ENCODE data around the gene TXNIP.
A peak's percentile ranks its signal among the peaks of the same experiment; 100 is the strongest.

Gene TXNIP

GRCh38 chr1:145983960-145984830 is 12.2 kb downstream of the TXNIP start:
- H3K79me2 ChIP-seq (ENCODE audit: control insufficient read depth, insufficient read depth, low read length, unreplicated experiment) = no peaks in the 10 kb centered on the region
- peaks cover 45% of the 10 kb centered on the region for H3K4me1 ChIP-seq (ENCODE audit: control insufficient read depth, insufficient read depth, low read length, unreplicated experiment)
- H3K36me3 ChIP-seq (ENCODE audit: insufficient read depth, low read length) = no peaks in the 10 kb centered on the region
- H3K27ac ChIP-seq (ENCODE audit: low read depth, low read length) = no peak overlapping the region
- no peak overlapping the region for H2AFZ ChIP-seq (ENCODE audit: low read length, unreplicated experiment)
- no peaks in the 10 kb centered on the region for H3K27me3 ChIP-seq (ENCODE audit: insufficient read depth, low read length)
- H3K4me3 ChIP-seq (ENCODE audit: low read depth, low read length) = no peak overlapping the region

DNA sequence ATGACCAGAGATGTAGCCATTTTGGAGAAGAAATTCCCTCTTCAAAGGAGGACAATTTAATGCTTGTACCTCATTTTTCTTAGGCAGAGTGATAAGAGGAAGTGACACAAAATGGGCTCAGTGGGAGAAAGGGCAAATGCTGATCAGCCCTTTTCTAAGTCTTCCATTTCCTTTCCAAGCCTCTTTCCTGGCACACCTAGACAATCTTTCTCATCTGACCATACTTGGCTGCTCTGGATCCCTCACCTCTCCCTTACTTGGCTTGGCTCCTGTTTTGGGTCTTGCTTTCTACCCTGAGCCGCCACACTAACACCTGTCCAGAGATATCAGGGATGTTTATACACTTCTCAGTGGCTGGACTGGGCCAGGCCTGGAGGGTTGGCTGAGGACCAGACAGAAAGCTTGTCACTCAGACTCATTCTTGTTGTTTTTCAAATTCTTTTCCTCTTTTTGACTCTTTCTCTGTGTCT is 13.1 kb downstream of the TXNIP start:
- no peak overlapping the region for H3K4me3 ChIP-seq (ENCODE audit: low read depth, low read length)
- no peaks in the 10 kb centered on the region for H3K79me2 ChIP-seq (ENCODE audit: control insufficient read depth, insufficient read depth, low read length, unreplicated experiment)
- no peaks in the 10 kb centered on the region for H3K36me3 ChIP-seq (ENCODE audit: insufficient read depth, low read length)
- H3K27me3 ChIP-seq (ENCODE audit: insufficient read depth, low read length) = no peaks in the 10 kb centered on the region
- H3K4me1 ChIP-seq (ENCODE audit: control insufficient read depth, insufficient read depth, low read length, unreplicated experiment) = peaks cover 54% of the 10 kb centered on the region
- H2AFZ ChIP-seq (ENCODE audit: low read length, unreplicated experiment) = no peak overlapping the region
- H3K27ac ChIP-seq (ENCODE audit: low read depth, low read length) = no peak overlapping the region

- peaks cover 64% of the 10 kb centered on the region for H3K4me1 ChIP-seq (ENCODE audit: control insufficient read depth, insufficient read depth, low read length, unreplicated experiment)
- H3K36me3 ChIP-seq (ENCODE audit: insufficient read depth, low read length) = no peaks in the 10 kb centered on the region
- no peak overlapping the region for H3K4me3 ChIP-seq (ENCODE audit: low read depth, low read length)
- no peaks in the 10 kb centered on the region for H3K79me2 ChIP-seq (ENCODE audit: control insufficient read depth, insufficient read depth, low read length, unreplicated experiment)
- no peaks in the 10 kb centered on the region for H3K27me3 ChIP-seq (ENCODE audit: insufficient read depth, low read length)
- no peak overlapping the region for H2AFZ ChIP-seq (ENCODE audit: low read length, unreplicated experiment)
- no peak overlapping the region for H3K27ac ChIP-seq (ENCODE audit: low read depth, low read length)
These were observed 14.2 kb downstream of the TXNIP start for GRCh38 chr1:145982010-145982723.

- H3K4me1 ChIP-seq (ENCODE audit: control insufficient read depth, insufficient read depth, low read length, unreplicated experiment) = peaks cover 55% of the 10 kb centered on the region
These were observed 15.9 kb downstream of the TXNIP start for GRCh38 chr1:145980457-145980994.

GRCh38 chr1:145979746-145980456 is 16.5 kb downstream of the TXNIP start:
- peak overlapping the region; percentile 93 for H3K27ac ChIP-seq (ENCODE audit: low read depth, low read length)
- H3K79me2 ChIP-seq (ENCODE audit: control insufficient read depth, insufficient read depth, low read length, unreplicated experiment) = no peaks in the 10 kb centered on the region
- peaks cover 49% of the 10 kb centered on the region for H3K4me1 ChIP-seq (ENCODE audit: control insufficient read depth, insufficient read depth, low read length, unreplicated experiment)
- no peaks in the 10 kb centered on the region for H3K36me3 ChIP-seq (ENCODE audit: insufficient read depth, low read length)
- no peaks in the 10 kb centered on the region for H3K27me3 ChIP-seq (ENCODE audit: insufficient read depth, low read length)
- peak overlapping the region; percentile 44 for H2AFZ ChIP-seq (ENCODE audit: low read length, unreplicated experiment)
- peak overlapping the region; percentile 53; the same call in 1 of the 2 replicates for H3K4me3 ChIP-seq (ENCODE audit: low read depth, low read length)

More at GRCh38 chr1:145980457-145980994, 15.9 kb downstream of the TXNIP start:
- Histone ChIP-seq H3K79me2 (ENCODE audit: control insufficient read depth, insufficient read depth, low read length, unreplicated experiment) (no peaks in the 10 kb centered on the region), H3K4me3 (ENCODE audit: low read depth, low read length) (0 out of 2 replicates have a peak overlapping the region, but pooled peaks have one; percentile 53), H2AFZ (ENCODE audit: low read length, unreplicated experiment) (no peak overlapping the region), H3K36me3 (ENCODE audit: insufficient read depth, low read length) (no peaks in the 10 kb centered on the region), H3K27ac (ENCODE audit: low read depth, low read length) (peak overlapping the region; percentile 93), H3K27me3 (ENCODE audit: insufficient read depth, low read length) (no peaks in the 10 kb centered on the region)

- Histone ChIP-seq H2AFZ (ENCODE audit: low read length, unreplicated experiment) (peak overlapping the region; percentile 52), H3K4me3 (ENCODE audit: low read depth, low read length) (peak overlapping the region; percentile 66), H3K4me1 (ENCODE audit: control insufficient read depth, insufficient read depth, low read length, unreplicated experiment) (peaks cover 48% of the 10 kb centered on the region), H3K36me3 (ENCODE audit: insufficient read depth, low read length) (no peaks in the 10 kb centered on the region), H3K79me2 (ENCODE audit: control insufficient read depth, insufficient read depth, low read length, unreplicated experiment) (no peaks in the 10 kb centered on the region), H3K27me3 (ENCODE audit: insufficient read depth, low read length) (no peaks in the 10 kb centered on the region), H3K27ac (ENCODE audit: low read depth, low read length) (peak overlapping the region; percentile 93)
These were observed 17.3 kb downstream of the TXNIP start for GRCh38 chr1:145978854-145979745.

GRCh38 chr1:145978471-145978853 is 17.9 kb downstream of the TXNIP start:
- peak overlapping the region; percentile 66; the same call in 1 of the 2 replicates for H3K4me3 ChIP-seq (ENCODE audit: low read depth, low read length)
- H2AFZ ChIP-seq (ENCODE audit: low read length, unreplicated experiment) = peak overlapping the region; percentile 52
- H3K27ac ChIP-seq (ENCODE audit: low read depth, low read length) = peak overlapping the region; percentile 93
- no peaks in the 10 kb centered on the region for H3K79me2 ChIP-seq (ENCODE audit: control insufficient read depth, insufficient read depth, low read length, unreplicated experiment)
- no peaks in the 10 kb centered on the region for H3K27me3 ChIP-seq (ENCODE audit: insufficient read depth, low read length)
- peaks cover 48% of the 10 kb centered on the region for H3K4me1 ChIP-seq (ENCODE audit: control insufficient read depth, insufficient read depth, low read length, unreplicated experiment)
- H3K36me3 ChIP-seq (ENCODE audit: insufficient read depth, low read length) = no peaks in the 10 kb centered on the region

DNA sequence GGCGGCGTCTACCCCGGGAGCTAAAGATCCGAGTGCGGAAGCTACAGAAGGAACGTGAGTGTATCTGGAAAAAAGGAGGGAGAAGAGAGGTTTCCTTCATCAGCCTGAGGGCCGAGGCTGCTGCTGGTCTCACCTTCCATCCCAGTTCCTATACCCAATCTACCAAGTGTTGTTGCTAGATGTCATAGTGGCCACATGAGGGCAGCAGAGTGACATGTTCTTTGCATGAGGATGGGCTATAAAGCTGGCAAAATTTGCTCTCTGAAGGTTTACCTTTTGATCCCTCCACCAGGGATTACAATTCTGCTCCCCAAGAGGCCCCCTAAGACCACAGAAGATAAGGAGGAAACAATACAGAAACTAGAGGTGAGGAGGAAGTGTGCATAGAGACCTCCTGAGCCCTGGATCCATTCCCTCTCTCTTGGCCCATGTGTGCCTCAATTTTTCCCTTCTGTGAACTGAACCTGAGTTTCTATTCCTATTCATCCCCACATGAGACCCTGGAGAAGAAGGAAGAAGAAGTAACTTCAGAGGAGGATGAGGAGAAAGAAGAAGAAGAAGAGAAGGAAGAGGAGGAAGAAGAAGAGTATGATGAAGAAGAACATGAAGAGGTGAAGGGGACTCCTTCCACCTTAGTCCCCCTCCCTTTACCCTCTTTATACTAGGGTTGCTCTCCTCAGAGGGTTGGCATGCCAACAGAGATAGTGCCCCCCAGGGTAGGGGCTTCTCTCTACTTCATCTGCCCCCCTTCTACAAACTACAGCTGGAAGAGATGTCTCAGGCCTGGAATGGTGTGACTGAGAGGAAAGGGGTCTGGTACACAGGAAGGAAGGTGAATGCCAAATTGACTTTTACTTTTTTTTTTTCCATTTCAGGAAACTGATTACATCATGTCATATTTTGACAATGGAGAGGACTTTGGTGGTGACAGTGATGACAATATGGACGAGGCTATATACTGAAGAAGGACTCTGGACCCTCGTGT is 18.6 kb downstream of the TXNIP start:
- peak overlapping the region; percentile 93 for H3K27ac ChIP-seq (ENCODE audit: low read depth, low read length)
- H3K4me3 ChIP-seq (ENCODE audit: low read depth, low read length) = peak overlapping the region; percentile 66; the same call in 1 of the 2 replicates
- H3K79me2 ChIP-seq (ENCODE audit: control insufficient read depth, insufficient read depth, low read length, unreplicated experiment) = no peaks in the 10 kb centered on the region
- H2AFZ ChIP-seq (ENCODE audit: low read length, unreplicated experiment) = peak overlapping the region; percentile 69
- H3K27me3 ChIP-seq (ENCODE audit: insufficient read depth, low read length) = no peaks in the 10 kb centered on the region
- H3K4me1 ChIP-seq (ENCODE audit: control insufficient read depth, insufficient read depth, low read length, unreplicated experiment) = peaks cover 42% of the 10 kb centered on the region
- H3K36me3 ChIP-seq (ENCODE audit: insufficient read depth, low read length) = no peaks in the 10 kb centered on the region

DNA sequence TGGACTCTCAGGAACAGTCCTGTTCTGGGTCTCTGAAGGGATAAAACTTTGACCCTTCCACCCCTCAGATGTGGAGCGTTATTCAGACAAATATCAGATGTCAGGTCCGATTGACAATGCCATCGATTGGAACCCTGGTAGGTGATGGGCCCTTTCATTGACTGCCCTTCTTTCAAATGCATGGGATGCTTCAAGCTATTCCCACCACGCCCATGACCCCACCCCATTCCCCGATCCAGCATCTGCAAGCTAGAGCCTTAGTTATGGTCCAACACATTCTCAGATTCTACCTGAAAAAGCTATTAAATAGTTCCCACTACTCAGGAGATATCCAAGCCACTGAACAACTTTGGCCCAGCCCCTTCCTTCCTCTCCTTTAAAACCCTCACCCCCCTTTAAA is 19.4 kb downstream of the TXNIP start:
- Histone ChIP-seq H3K27me3 (ENCODE audit: insufficient read depth, low read length) (no peaks in the 10 kb centered on the region), H3K4me3 (ENCODE audit: low read depth, low read length) (no peak overlapping the region), H3K79me2 (ENCODE audit: control insufficient read depth, insufficient read depth, low read length, unreplicated experiment) (no peaks in the 10 kb centered on the region), H2AFZ (ENCODE audit: low read length, unreplicated experiment) (peak overlapping the region; percentile 69), H3K27ac (ENCODE audit: low read depth, low read length) (no peak overlapping the region), H3K4me1 (ENCODE audit: control insufficient read depth, insufficient read depth, low read length, unreplicated experiment) (peaks cover 35% of the 10 kb centered on the region), H3K36me3 (ENCODE audit: insufficient read depth, low read length) (no peaks in the 10 kb centered on the region)
